Measurements from ENCODE around the gene CDC25C. TPM values are rescaled to one million over a fixed set of nuclear protein-coding genes. Genes with fewer than 3 reads are reported as not detected.

Gene CDC25C
- under 1 TPM in 1 of 4 donors, not detected in 3; 0.27 TPM for total RNA-seq
- polyA plus RNA-seq: 1 to 10 TPM in 2 of 3 donors, under 1 TPM in 1; 0.60 to 5.9 (median 2.8) TPM

- Histone ChIP-seq H3K27ac (peak within 1 kb of the TSS in 2 of 4 donors; percentile 35 to 53), H3K36me3 (no peaks in the 10 kb centered on the region), H3K9me3 (no peaks in the 10 kb centered on the region), H3K27me3 (no peaks in the 10 kb centered on the region), H3K4me1 (peaks cover 0 to 14% (median 12%) of the 10 kb centered on the region in 4 donors), H3K4me3 (peak within 1 kb of the TSS; percentile 0 to 49 (median 40))
- TF ChIP-seq EP300 (IDR thresholded peaks at IDR 0.05) (no peak), CTCF (IDR thresholded peaks at IDR 0.05) (no peak), POLR2AphosphoS5 (IDR thresholded peaks at IDR 0.05) (peak in 1 of 4 donors; percentile 34), POLR2A (IDR thresholded peaks at IDR 0.05) (no peak)
- intact Hi-C loops (cut with DNase I): loop anchor here (5.0 to 10.0 kb wide), 2 partner anchors 154 to 423 kb away; partner anchors contain the start of genes BRD8, CTNNA1 and KIF20A
- DNase-seq: peak; percentile 99
- 0 to 1% methylated on average over 55 of the region's 55 CpGs for WGBS, 2 donors
Observed at GRCh38 chr5:138331449-138332368, at the start of gene CDC25C. Gene CDC25C (minus strand): TSS chr5:138331804. CDS start chr5:138331180, 624 bp downstream.

- intact Hi-C loops (cut with DNase I): no loop called here
- Histone ChIP-seq H3K4me3 (no peak overlapping the region), H3K27me3 (no peaks in the 10 kb centered on the region), H3K9me3 (no peaks in the 10 kb centered on the region), H3K4me1 (peaks cover 0 to 38% (median 22%) of the 10 kb centered on the region in 4 donors), H3K36me3 (peaks cover 2 to 49% (median 34%) of the 10 kb centered on the region in 4 donors), H3K27ac (no peak overlapping the region)
- TF ChIP-seq POLR2AphosphoS5 (IDR thresholded peaks at IDR 0.05) (no peak), POLR2A (IDR thresholded peaks at IDR 0.05) (no peak), EP300 (IDR thresholded peaks at IDR 0.05) (no peak), CTCF (IDR thresholded peaks at IDR 0.05) (no peak)
- DNase-seq: no peak
- WGBS, 2 donors: 72 to 93% methylated on average over 5 of the region's 5 CpGs
Observed at GRCh38 chr5:138372653-138373052, 41.0 kb upstream of the CDC25C start.

- intact Hi-C loops (cut with DNase I): no loop called here
- peaks cover 0 to 43% (median 26%) of the 10 kb centered on the region in 4 donors for H3K4me1 ChIP-seq
- WGBS, 2 donors: 75 to 76% methylated on average over 1 of the region's 1 CpG
- H3K9me3 ChIP-seq: no peaks in the 10 kb centered on the region
- no peak overlapping the region for H3K4me3 ChIP-seq
- no peak for DNase-seq
- no peaks in the 10 kb centered on the region for H3K27me3 ChIP-seq
- H3K27ac ChIP-seq: no peak overlapping the region
- H3K36me3 ChIP-seq: peaks cover 0 to 44% (median 30%) of the 10 kb centered on the region in 4 donors
- TF ChIP-seq POLR2A (IDR thresholded peaks at IDR 0.05) (no peak), EP300 (IDR thresholded peaks at IDR 0.05) (no peak), POLR2AphosphoS5 (IDR thresholded peaks at IDR 0.05) (no peak), CTCF (IDR thresholded peaks at IDR 0.05) (no peak)
Observed at GRCh38 chr5:138372225-138372624, 40.6 kb upstream of the CDC25C start.

- WGBS, 2 donors: 95% methylated on average over 2 of the region's 2 CpGs
- DNase-seq: no peak
- H3K4me3 ChIP-seq: no peak overlapping the region
- intact Hi-C loops (cut with DNase I): no loop called here
- TF ChIP-seq EP300 (IDR thresholded peaks at IDR 0.05) (no peak), POLR2AphosphoS5 (IDR thresholded peaks at IDR 0.05) (no peak), CTCF (IDR thresholded peaks at IDR 0.05) (no peak), POLR2A (IDR thresholded peaks at IDR 0.05) (no peak)
- H3K27me3 ChIP-seq: no peaks in the 10 kb centered on the region
- H3K27ac ChIP-seq: no peak overlapping the region
- peaks cover 0 to 37% (median 26%) of the 10 kb centered on the region in 4 donors for H3K36me3 ChIP-seq
- H3K4me1 ChIP-seq: peaks cover 0 to 50% (median 34%) of the 10 kb centered on the region in 4 donors
- H3K9me3 ChIP-seq: no peaks in the 10 kb centered on the region
Observed at GRCh38 chr5:138371454-138371853, 39.9 kb upstream of the CDC25C start.

Data from sigmoid colon (tissue), 7 donors.